SH-SY5Y (cell line): ENCODE results near the gene CLDN17.

ENCODE experiments used
- GATA2 ChIP-seq: IDR thresholded peaks from 2 replicates; pipeline ENCODE4 v1.6.1; 2011; ENCODE audit warnings: mild to moderate bottlenecking, low read depth, low read length
- GATA3 ChIP-seq: IDR thresholded peaks from 2 replicates; pipeline ENCODE4 v1.6.1; 2011; ENCODE audit warnings: low read depth, mild to moderate bottlenecking, low read length, moderate library complexity

Gene CLDN17, protein sequence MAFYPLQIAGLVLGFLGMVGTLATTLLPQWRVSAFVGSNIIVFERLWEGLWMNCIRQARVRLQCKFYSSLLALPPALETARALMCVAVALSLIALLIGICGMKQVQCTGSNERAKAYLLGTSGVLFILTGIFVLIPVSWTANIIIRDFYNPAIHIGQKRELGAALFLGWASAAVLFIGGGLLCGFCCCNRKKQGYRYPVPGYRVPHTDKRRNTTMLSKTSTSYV

GRCh38 chr21:30166705-30167104 lies at the start of gene CLDN17:
TSS of gene CLDN17 (minus strand) at chr21:30166805. CDS start at chr21:30166617, 188 bp downstream.
- TF ChIP-seq GATA3 (no peak), GATA2 (no peak)

DNA sequence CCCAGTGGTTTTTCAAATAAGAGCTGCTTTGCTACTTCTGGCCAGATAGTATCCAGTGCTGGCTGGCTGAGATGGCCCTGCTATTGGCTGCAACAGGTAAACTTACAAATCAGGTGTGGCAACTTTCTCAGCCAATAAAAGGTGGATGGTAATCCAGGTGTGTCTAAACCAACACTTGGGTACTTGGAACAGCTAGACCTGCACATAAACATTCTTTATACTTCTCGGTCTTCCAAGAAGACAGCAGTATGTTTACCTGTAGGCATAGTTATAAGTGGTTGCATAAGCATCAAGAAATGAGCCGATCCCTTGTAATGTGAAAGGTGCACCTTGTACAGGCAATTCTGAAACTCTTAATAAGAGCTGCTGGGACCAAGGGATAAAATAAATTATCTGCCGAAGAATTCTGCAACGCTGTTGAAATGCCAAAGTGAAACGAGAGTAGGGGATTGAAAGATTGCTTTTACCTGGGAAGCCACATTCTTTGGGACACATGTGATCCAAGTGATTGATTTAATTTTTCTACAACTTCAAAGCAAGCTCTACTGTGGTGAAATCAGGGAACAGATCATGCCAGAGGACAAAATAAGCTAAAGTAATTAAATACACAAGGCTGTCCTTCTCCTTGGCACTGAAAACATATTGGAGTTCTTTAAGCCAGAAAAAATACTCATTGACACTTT lies 49.6 kb upstream of the CLDN17 start, which contains the start of gene CLDN8:
Gene CLDN8, minus strand, starts transcription at position 57 of the 683 bp plus-strand sequence. CDS start 172 bp downstream, outside the sequence.
- no peak for TF ChIP-seq GATA3
- TF ChIP-seq GATA2: no peak

GRCh38 chr21:30211071-30211470 lies 44.5 kb upstream of the CLDN17 start:
- TF ChIP-seq GATA3: no peak

DNA sequence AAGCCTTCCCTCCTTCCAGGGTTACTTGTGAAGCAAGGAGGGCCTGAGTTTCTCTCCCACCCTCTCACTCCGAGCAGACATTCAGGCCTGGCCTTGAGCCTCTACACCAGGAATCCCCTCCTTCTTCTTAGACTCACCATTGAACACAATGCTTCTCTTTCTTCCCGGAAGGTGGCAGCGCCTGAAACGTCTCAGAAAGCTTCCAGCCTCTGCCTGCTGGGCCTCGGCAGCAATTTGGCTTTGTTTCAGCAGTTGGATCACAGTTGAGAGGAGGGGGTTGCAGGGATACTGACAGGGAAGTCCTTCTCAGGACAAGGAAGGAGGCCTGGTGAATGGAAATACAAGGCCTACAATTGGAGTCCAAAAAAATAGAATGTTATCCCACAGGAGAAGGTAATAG lies 43.0 kb upstream of the CLDN17 start:
- TF ChIP-seq GATA3: no peak
- no peak for TF ChIP-seq GATA2

DNA sequence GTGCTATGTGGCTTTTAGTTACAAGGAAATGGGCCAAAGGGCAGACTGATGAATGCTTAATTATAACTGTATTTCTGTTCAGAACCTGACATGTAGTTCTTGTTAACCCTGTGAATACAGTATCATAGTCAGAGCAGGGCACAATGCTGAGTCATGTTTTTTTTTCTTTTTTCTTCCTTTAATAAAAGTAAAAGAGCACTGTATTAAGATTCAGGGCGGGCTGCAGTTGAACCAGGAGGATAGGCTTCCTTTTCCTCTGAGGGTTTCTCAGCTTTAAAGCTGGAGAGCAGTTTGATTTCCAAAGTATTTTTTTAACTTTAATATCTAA lies 40.6 kb upstream of the CLDN17 start:
- TF ChIP-seq GATA2: no peak

GRCh38 chr21:30206551-30207251 lies 40.1 kb upstream of the CLDN17 start:
- TF ChIP-seq GATA2: no peak
- no peak for TF ChIP-seq GATA3

- TF ChIP-seq GATA2 (no peak), GATA3 (no peak)
Measured at GRCh38 chr21:30200000-30200399, 33.4 kb upstream of the CLDN17 start.

DNA sequence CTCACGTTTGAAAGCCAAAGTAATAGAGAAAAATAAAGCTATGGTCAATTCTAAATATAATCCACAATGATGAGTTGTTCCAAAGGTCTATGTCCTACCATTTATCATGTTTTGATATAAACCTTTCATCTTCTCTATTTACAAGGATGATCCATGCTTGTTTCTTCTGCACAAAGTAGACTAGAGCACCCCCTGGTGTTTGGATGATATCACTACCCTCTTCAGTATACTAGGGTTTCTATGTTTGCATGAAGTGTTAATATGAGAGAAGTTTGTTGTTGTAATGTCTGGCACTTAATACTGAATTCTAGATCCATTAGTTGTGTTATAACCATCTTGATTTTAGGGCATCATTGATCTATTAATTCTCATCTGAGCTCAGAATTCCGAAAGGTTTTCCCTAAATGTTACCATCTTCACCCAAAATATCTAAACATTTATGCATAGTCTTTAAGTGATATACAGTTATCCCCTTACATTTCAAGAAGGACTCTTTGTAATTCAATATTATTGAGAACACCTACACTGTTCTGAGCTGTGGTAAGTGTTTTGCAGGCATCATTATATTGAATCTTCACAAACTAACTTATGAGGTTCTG lies 28.2 kb upstream of the CLDN17 start:
- no peak for TF ChIP-seq GATA3
- no peak for TF ChIP-seq GATA2

DNA sequence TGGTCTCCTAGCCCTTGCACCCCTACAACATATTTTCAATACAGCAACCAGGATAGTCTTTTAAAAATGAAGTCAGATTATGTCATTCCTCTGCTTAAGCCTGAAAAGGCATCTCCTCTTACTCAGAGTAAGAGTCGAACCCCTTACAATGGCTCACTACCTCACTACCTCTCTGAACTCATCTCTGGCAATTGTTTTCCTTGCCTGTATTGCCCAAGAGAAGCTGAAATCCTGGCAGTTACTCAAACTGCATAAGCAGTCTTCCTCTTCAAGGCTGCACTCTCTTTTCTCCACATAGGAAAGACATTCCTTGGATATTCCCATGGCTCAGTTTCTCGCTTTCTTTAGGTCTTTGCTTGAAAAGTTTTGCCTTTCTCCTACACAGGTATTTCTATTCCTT lies 26.6 kb upstream of the CLDN17 start:
- TF ChIP-seq GATA3 (no peak), GATA2 (no peak)

DNA sequence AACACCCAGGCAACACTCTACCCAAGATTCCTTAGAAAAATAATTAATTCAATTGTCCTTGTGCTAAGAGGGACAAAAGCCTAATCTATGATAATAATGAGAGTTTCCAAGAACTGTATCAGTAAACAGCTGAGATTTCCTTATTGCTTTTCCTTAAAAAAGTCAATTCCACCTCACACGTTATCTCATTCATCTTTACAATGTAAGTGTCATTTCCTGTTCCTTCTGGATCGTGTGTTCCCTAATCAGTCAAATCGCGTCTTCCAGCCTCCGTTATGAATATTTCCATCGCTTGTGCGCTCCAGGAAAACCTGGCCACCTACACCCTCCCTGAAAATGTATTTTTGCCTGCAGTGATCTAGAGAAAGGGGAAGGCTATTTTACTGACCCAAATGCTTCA lies 23.9 kb upstream of the CLDN17 start:
- no peak for TF ChIP-seq GATA3
- no peak for TF ChIP-seq GATA2

DNA sequence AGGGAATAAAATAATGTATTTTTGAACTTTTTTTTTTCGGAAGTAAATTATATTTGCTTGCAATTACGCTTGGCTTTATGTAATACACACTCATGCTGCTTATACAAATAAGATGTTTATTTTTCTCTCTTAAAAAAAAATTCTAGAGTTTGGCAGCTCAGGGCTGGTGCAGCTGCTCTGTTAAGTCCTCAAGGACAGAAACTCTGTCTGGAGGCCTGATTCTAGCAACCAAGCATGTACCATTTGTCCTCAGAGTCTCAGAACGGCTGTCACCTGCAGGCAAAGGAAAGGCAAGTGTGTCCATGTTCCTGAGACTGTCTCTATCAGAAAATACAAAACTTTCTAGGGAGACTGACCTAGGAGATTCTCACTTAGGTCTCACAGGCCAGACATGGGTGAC lies 23.2 kb upstream of the CLDN17 start:
- no peak for TF ChIP-seq GATA3
- no peak for TF ChIP-seq GATA2

DNA sequence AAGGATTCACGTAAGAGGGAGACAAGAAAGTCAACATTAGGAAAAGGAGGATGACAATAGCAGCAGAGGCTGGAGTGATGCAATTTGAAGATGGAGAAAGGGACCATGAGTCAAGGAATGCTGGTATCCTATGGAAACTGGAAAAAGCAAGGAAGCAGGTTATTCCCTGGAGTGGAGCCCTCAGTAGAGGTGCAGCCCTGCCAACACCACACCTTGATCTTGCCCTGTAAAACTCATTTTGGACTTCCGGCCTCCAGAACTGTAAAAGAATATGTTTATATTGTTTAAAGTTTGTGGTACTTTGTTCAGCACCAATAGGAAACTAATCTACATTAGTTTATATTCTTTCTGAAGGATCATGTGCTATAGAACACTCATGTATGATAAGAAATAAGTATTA lies 19.6 kb upstream of the CLDN17 start:
- TF ChIP-seq GATA3: no peak
- TF ChIP-seq GATA2: no peak

DNA sequence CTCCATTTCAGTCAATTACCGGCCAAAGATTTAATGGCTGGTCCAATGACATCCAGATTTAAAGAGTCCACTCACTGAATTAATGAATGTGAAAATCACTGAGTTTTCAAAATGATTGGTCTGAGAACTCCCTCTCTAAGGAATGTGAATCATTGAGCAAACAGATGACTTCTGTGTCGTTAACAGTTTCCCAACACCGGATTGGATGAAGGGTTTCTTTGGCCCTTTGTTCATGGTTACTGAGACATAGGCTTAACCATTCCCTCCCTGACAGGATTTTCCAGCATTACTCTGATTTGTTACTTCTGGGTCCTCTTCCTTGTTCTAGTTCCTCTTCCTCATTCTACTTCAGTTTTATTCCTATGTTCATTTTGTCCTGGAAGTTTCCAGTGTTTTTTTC lies 1.5 kb upstream of the CLDN17 start:
- TF ChIP-seq GATA3 (no peak), GATA2 (no peak)

DNA sequence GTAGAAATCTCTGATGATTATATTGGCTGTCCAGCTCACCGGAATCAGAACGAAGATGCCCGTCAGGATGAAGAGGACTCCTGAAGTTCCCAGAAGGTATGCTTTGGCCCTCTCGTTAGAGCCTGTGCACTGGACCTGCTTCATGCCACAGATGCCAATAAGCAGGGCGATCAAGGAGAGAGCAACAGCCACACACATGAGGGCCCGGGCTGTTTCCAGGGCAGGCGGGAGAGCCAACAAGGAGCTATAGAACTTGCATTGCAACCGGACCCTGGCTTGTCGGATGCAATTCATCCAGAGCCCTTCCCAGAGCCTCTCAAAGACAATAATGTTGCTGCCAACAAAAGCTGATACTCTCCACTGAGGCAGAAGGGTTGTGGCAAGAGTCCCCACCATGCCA lies 434 bp downstream of the CLDN17 start:
- TF ChIP-seq GATA3: no peak
- no peak for TF ChIP-seq GATA2

DNA sequence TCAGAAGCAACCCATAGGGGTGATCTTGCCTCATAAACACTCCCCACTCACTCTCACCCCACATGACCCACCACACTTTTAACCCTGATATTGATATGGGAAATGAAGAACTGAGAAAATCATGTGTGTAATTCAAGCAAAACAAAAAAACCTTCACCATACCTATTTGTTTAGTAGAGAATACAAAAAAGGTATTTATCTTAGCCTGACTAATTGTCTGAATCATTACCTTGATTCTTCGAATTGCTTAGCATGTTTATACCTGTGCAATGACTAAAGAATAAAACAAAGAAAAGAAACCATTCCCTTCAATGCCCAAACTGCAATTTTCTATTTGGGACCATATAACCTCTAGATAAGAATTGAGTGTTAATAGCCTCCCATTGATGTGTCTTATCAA lies 1.8 kb downstream of the CLDN17 start:
- TF ChIP-seq GATA3: no peak
- no peak for TF ChIP-seq GATA2
